ENCODE data around the gene SLC33A1.
A peak's percentile ranks its signal among the peaks of the same experiment; 100 is the strongest.

SLC33A1 gene

GRCh38 chr3:155807823-155808222, 46.4 kb downstream of the SLC33A1 start:
- DNase-seq = no peak
- intact Hi-C loops (cut with DNase I) = loop anchor here (5.0 kb wide), 1 partner anchor 44 kb away; the partner anchor contains the start of gene SLC33A1

GRCh38 chr3:155805802-155806618, 48.2 kb downstream of the SLC33A1 start, which contains the start of gene C3orf33:
C3orf33 (minus strand) TSS chr3:155806278; CDS start chr3:155806252, 26 bp downstream.
- intact Hi-C loops (cut with DNase I) = loop anchor here (5.0 kb wide), 1 partner anchor 46 kb away; the partner anchor contains the start of gene SLC33A1
- DNase-seq = peak; percentile 24 to 89 (median 78)

- intact Hi-C loops (cut with DNase I) = loop anchor here (5.0 kb wide), 1 partner anchor 47 kb away; the partner anchor contains the start of gene SLC33A1
- DNase-seq = peak in 4 of 42 donors; percentile 7 to 47 (median 12)
These were observed 48.9 kb downstream of the SLC33A1 start for GRCh38 chr3:155805204-155805801.

- intact Hi-C loops (cut with DNase I) = no loop called here
- DNase-seq = no peak
These were observed 49.9 kb downstream of the SLC33A1 start for GRCh38 chr3:155804323-155804722.

GRCh38 chr3:155792532-155792931, 61.7 kb downstream of the SLC33A1 start:
- DNase-seq = no peak
- intact Hi-C loops (cut with DNase I) = no loop called here

- no peak for DNase-seq
- intact Hi-C loops (cut with DNase I) = no loop called here
These were observed 63.0 kb downstream of the SLC33A1 start for GRCh38 chr3:155791190-155791589.

- DNase-seq = no peak
- intact Hi-C loops (cut with DNase I) = no loop called here
These were observed 63.8 kb downstream of the SLC33A1 start for GRCh38 chr3:155790272-155790925.

GRCh38 chr3:155785662-155786295, 68.4 kb downstream of the SLC33A1 start:
- no peak for DNase-seq
- intact Hi-C loops (cut with DNase I) = no loop called here

GRCh38 chr3:155782390-155782953, 71.8 kb downstream of the SLC33A1 start:
- no peak for DNase-seq
- intact Hi-C loops (cut with DNase I) = no loop called here

GRCh38 chr3:155780291-155780690, 73.9 kb downstream of the SLC33A1 start:
- intact Hi-C loops (cut with DNase I) = no loop called here
- DNase-seq = no peak

GRCh38 chr3:155778462-155778861, 75.8 kb downstream of the SLC33A1 start:
- DNase-seq = no peak

GRCh38 chr3:155772801-155773200, 81.4 kb downstream of the SLC33A1 start:
- intact Hi-C loops (cut with DNase I) = no loop called here

More at GRCh38 chr3:155778462-155778861, 75.8 kb downstream of the SLC33A1 start:
- intact Hi-C loops (cut with DNase I) = no loop called here

GRCh38 chr3:155771126-155771525, 83.1 kb downstream of the SLC33A1 start:
- intact Hi-C loops (cut with DNase I) = no loop called here
- DNase-seq = no peak

More at GRCh38 chr3:155772801-155773200, 81.4 kb downstream of the SLC33A1 start:
- DNase-seq = no peak

All from head of caudate nucleus (tissue), 42 donors.